HUES64 (cell line): ENCODE data around the gene HCN1.
"Not testable (repeated sequence)": the region's sequence is repeated elsewhere in the genome, so short reads cannot be mapped to it uniquely, and the experiment has no call there.

Experiments
- H3K27ac ChIP-seq: 2 replicates; pipeline ENCODE4 v1.7.0; 2013; ENCODE audit warnings: low read depth, low read length, inconsistent platforms
- H3K27me3 ChIP-seq: 2 replicates; pipeline ENCODE4 v1.6.1; 2013; ENCODE audit warnings: mild to moderate bottlenecking, low read length; ENCODE audit not compliant: insufficient read depth
- H3K36me3 ChIP-seq: 2 replicates; pipeline ENCODE4 v1.6.1; 2013; ENCODE audit warnings: mild to moderate bottlenecking, low read length; ENCODE audit not compliant: insufficient read depth
- H3K4me1 ChIP-seq: 2 replicates; pipeline ENCODE4 v1.6.1; 2013; ENCODE audit warnings: mild to moderate bottlenecking, low read length, moderate library complexity; ENCODE audit not compliant: insufficient read depth
- H3K4me3 ChIP-seq: 2 replicates; pipeline ENCODE4 v1.5.1; 2013; ENCODE audit warnings: mild to moderate bottlenecking, low read length, moderate library complexity
- H3K9ac ChIP-seq: 2 replicates; pipeline ENCODE4 v1.6.1; 2013; ENCODE audit warnings: mild to moderate bottlenecking, low read depth, low read length
- H3K9me3 ChIP-seq: 2 replicates; pipeline ENCODE4 v1.6.1; 2013; ENCODE audit warnings: low read depth, low read length; ENCODE audit not compliant: insufficient read depth
- WGBS: fragments of 150-250, 120-280 bp; methylation state at CpG from one replicate; pipeline ENCODE4 v1.1.7; 2013; ENCODE audit warnings: missing lambda C conversion rate; 5-methylcytosine and 5-hydroxymethylcytosine counted together

Gene HCN1

DNA sequence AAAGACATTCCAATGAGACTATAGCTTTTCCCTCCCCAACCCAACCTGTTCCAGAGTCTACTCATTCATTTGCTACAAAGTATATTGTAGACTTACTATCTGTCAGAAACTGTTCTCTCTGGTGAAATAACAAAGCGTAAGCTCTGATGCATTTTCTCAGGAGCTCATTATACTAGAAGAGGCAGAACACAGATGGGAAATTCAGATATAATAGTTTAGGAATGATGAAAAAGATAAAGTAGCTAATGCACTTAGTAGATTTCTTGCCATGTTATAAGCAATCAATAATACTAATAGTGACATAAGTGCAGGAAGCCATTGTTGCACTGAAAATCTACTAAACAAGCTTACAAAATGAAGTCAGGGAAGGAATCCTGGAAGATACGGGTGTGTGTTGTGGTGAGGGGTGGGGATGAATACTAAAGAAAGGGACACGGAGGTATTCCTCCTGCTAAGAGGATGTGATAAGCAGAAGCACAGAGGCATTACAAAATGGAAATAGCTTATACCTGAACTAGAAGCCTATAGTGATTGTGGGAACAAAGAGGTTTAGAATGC lies 78.2 kb downstream of the HCN1 start:
- Histone ChIP-seq H3K9me3 (no peaks in the 10 kb centered on the region), H3K4me3 (no peak overlapping the region), H3K4me1 (peaks cover 28% of the 10 kb centered on the region), H3K36me3 (no peaks in the 10 kb centered on the region), H3K27me3 (no peaks in the 10 kb centered on the region), H3K27ac (no peak overlapping the region), H3K9ac (no peak overlapping the region)
- 91% methylated on average over 3 of the region's 3 CpGs for WGBS

DNA sequence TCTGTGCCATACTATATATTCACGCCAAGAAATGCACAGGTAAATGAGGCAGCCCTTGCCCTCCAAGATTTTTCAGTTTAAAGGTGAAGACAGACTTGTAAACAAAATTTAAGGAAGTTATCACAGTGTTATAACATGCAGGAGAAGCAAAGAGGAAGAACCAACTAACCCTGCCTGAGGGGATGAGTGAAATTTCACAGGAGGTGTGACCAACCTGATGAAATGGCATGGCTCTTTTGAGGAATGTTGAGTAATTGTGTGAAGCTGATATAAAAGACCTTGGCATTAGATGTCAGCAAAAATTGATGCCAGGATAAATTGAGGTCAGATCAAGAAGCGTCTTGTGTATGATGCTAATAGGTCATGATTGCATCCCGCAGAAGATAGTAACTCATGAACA lies 86.5 kb downstream of the HCN1 start:
- no peaks in the 10 kb centered on the region for H3K27me3 ChIP-seq
- H3K4me1 ChIP-seq = peaks cover 5% of the 10 kb centered on the region; the same call in 1 of the 2 replicates
- no peak overlapping the region for H3K27ac ChIP-seq
- no peaks in the 10 kb centered on the region for H3K36me3 ChIP-seq
- no peaks in the 10 kb centered on the region for H3K9me3 ChIP-seq
- no peak overlapping the region for H3K4me3 ChIP-seq
- 96% methylated on average over 3 of the region's 3 CpGs for WGBS
- H3K9ac ChIP-seq = no peak overlapping the region

DNA sequence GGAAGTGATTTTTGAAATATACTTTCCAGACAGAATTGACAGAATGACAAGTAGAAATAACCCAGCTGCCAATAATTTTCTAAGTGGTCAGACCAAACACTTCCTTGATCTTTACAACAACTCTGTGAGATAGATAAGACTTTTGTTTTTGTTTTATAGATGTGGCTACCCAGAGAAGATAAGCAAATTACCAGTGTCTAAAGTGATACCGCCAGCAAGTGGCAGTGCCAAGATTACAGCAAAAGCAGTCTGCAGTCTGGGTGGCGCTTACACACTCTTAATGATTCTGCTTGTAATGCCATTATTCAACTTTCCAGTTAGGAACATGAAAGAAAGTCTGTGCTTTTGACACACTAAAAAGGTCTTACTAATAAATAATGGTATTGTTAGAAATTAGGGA lies 92.1 kb downstream of the HCN1 start:
- Histone ChIP-seq H3K27ac (no peak overlapping the region), H3K36me3 (no peaks in the 10 kb centered on the region), H3K4me3 (no peak overlapping the region), H3K9ac (no peak overlapping the region), H3K9me3 (no peaks in the 10 kb centered on the region), H3K4me1 (no peaks in the 10 kb centered on the region), H3K27me3 (no peaks in the 10 kb centered on the region)
- 91% methylated on average over 2 of the region's 2 CpGs for WGBS

DNA sequence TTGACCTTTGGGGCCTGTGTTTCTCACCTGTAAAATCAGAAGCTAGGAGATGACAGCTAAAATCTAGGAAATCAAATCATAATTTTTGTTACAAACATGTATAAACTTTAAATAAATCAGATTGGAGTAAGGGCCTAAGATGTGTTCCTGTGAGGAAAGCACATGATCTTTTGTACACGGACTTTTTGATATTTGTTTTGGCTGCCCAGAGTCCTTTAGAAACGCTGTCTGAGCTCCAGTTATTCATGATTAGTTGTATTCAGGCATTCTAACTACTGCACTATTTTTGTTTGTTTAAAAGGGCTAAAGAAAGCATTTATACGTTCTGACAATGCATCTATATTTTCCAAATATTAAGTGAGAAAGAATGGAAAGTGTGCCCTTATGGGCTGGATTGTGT lies 94.8 kb downstream of the HCN1 start:
- WGBS = 95% methylated on average over 2 of the region's 3 CpGs

DNA sequence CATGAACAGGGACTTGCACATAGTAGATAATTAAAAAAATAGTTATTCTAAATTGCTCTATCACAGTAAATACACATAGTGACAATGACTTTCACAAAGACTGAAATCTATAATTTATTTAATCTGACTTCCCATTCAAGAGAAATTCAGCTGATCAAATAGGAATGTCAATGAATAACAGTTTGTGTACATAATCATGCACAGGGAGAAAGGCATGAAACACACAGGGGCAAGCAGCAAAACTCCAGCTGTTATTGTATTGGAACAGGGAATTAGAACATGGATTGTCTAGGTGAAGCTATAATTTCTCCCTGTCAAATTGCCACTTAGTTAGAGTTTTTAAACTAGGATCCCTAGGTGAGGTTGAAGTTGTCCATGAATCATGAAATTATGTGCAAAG lies 99.9 kb downstream of the HCN1 start:
- Histone ChIP-seq H3K9me3 (no peaks in the 10 kb centered on the region), H3K4me3 (no peak overlapping the region), H3K4me1 (peaks cover 5% of the 10 kb centered on the region; the same call in 1 of the 2 replicates), H3K27ac (no peak overlapping the region), H3K9ac (no peak overlapping the region), H3K36me3 (no peaks in the 10 kb centered on the region), H3K27me3 (no peaks in the 10 kb centered on the region)

More for the DNA sequence above, 94.8 kb downstream of the HCN1 start:
- Histone ChIP-seq H3K27me3 (no peaks in the 10 kb centered on the region), H3K9me3 (no peaks in the 10 kb centered on the region), H3K4me1 (peaks cover 3% of the 10 kb centered on the region; the same call in 1 of the 2 replicates), H3K36me3 (no peaks in the 10 kb centered on the region), H3K9ac (no peak overlapping the region), H3K4me3 (no peak overlapping the region), H3K27ac (no peak overlapping the region)

DNA sequence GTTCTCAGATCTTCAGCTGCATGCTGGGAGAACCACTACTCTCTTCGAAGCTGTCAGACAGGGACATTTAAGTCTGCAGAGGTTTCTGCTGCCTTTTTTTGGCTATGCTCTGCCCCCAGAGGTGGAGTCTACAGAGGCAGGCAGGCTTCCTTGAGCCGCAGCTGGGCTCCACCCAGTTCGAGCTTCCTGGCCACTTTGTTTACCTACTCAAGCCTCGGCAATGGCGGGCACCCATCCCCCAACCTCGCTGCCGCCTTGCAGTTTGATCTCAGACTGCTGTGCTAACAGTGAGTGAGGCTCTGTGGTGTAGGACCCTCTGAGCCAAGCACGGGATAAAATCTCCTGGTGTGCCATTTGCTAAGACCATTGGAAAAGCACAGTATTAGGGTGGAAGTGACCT lies 110.2 kb downstream of the HCN1 start:
- H3K36me3 ChIP-seq, H3K4me3 ChIP-seq, H3K27ac ChIP-seq, H3K9ac ChIP-seq, H3K4me1 ChIP-seq, H3K27me3 ChIP-seq: not testable (repeated sequence)
- H3K9me3 ChIP-seq = peaks cover 10% of the 10 kb centered on the region
- WGBS = 85% methylated on average over 8 of the region's 8 CpGs

DNA sequence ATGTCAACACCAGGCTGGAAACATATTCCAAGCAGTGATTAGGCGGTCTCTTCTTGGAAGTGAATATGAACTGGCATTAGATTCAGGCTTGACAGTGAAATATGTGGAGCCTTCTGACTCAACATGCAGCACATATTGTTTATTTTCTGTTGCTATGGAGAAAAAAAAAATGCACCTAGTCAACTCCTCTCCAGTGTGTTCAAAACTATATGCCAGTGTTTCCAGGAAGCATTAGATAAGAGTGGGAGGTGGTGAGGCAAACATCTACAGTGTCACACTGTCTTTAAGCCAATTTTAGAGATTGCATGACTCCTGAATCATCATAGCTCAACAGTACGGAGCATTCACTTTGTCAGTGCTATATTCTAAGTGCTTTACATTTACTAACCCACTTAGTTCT lies 117.9 kb downstream of the HCN1 start:
- H3K36me3 ChIP-seq = no peaks in the 10 kb centered on the region
- WGBS = 88% methylated on average over 2 of the region's 2 CpGs
- no peaks in the 10 kb centered on the region for H3K4me1 ChIP-seq
- no peaks in the 10 kb centered on the region for H3K9me3 ChIP-seq
- H3K27me3 ChIP-seq = no peaks in the 10 kb centered on the region
- H3K27ac ChIP-seq = no peak overlapping the region
- no peak overlapping the region for H3K4me3 ChIP-seq
- H3K9ac ChIP-seq = no peak overlapping the region

DNA sequence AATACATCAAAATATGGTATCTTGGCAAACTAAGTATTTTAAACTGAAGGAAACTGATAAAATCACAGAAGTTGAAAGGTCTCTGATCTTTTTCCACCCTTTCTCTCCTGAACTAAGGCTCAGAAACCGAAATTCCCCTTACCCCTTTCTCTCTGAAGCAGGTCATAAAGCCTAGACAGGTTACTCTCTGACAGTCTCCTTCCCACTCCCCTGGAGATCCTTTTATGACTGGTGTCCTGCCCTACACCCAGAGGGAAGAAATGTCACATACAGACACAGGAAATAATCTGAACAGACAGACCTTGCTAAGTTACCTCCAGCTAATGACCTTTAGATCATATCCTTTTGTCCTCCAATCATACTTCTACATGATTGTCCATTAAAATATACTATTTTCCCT lies 127.4 kb downstream of the HCN1 start:
- Histone ChIP-seq H3K9ac (no peak overlapping the region), H3K36me3 (no peaks in the 10 kb centered on the region), H3K4me1 (peaks cover 36% of the 10 kb centered on the region), H3K27ac (0 out of 2 replicates have a peak overlapping the region, but pooled peaks have one; percentile 12), H3K27me3 (no peaks in the 10 kb centered on the region), H3K9me3 (no peaks in the 10 kb centered on the region), H3K4me3 (no peak overlapping the region)
- WGBS = 67% methylated on average over 1 of the region's 1 CpG

DNA sequence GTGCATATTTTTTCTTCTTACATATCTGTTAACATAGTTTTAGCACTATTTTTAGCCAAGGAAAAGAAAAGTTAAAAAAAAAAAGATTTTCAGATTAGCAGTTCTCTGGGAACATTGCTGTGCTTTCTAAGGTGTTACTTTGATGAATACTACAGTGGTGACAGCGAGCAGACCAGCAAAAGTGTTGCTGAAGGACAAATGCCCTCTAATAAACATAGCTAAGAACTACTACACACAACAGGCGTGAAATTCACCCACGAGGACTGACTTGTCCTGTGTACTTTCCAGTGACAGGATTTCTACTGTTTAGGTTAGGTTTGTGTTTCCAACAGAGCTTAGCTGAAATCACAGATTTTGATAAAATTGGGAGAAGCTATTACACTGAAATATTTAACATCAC lies 153.8 kb downstream of the HCN1 start:
- Histone ChIP-seq H3K4me3 (no peak overlapping the region), H3K36me3 (no peaks in the 10 kb centered on the region), H3K9me3 (no peaks in the 10 kb centered on the region), H3K9ac (no peak overlapping the region), H3K27me3 (no peaks in the 10 kb centered on the region), H3K27ac (no peak overlapping the region), H3K4me1 (no peaks in the 10 kb centered on the region)
- WGBS = 81% methylated on average over 3 of the region's 3 CpGs

DNA sequence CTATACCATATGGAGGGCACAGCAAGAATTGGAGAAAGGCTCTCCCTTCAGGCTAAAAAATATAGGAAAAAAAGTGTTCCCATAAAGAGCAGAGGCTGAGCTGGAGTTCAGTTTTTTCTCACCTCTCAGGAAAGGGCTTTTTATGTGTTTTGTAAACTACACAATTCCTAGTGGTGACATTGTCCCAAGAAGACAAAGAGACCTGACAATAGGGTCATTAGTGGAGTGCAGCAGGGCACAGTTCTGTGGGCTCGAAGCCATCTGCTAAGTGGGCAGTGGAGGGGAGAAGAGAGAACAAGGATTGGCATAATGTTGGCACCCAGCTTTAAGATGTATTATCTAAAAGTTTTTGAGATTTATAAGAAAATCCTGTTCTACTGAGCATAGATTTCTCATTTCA lies 162.5 kb downstream of the HCN1 start:
- Histone ChIP-seq H3K27me3 (no peaks in the 10 kb centered on the region), H3K9ac (no peak overlapping the region), H3K27ac (no peak overlapping the region; the same call in 1 of the 2 replicates), H3K4me1 (peaks cover 22% of the 10 kb centered on the region), H3K36me3 (no peaks in the 10 kb centered on the region), H3K9me3 (no peaks in the 10 kb centered on the region), H3K4me3 (no peak overlapping the region)
- WGBS = 93% methylated on average over 1 of the region's 1 CpG

DNA sequence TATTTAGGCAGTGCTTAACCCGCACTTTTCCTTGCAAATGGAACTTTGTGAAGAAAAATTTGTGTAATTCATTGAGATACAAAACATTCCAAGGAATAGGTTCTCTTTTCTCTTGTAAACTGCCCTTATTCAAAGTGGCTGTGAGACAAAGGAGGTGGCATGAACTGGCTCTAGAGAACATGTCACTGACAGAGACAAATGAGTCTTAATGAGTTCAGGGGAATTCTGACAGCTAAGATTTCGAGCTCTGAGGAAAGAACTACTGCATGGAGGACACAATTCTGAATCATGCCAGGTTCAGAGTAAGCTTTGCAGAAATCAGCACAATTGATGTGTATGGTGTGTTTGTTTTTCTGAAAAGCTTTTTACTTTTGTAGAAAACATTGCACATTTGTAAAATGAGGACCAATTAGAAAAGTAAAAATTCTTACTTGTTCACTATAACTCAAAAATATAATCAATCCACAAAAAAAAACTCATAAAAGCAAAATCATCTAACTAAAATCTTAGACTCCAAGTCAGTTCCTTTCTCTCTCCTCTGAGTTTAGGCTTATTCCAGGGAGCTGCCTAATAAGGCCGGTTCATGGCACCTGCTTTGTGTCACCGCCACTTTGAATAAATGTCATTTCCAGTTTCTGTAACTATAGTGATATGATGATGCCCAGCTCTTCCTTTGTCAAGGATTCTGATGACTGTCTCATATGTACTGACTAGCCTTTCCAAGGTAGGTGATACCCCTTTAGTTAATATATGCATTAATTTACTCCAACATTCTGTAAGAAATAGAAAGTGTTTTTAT lies 163.2 kb downstream of the HCN1 start:
- H3K27me3 ChIP-seq = no peaks in the 10 kb centered on the region
- H3K9me3 ChIP-seq = no peaks in the 10 kb centered on the region
- H3K4me3 ChIP-seq = no peak overlapping the region
- peak overlapping the region; percentile 53; the same call in 1 of the 2 replicates for H3K27ac ChIP-seq
- H3K4me1 ChIP-seq = peaks cover 22% of the 10 kb centered on the region
- H3K9ac ChIP-seq = no peak overlapping the region
- 80% methylated on average over 3 of the region's 4 CpGs for WGBS
- H3K36me3 ChIP-seq = no peaks in the 10 kb centered on the region
